RWPE2 (cell line): ENCODE results near the gene TERT.
"Not testable (repeated sequence)": the region's sequence is repeated elsewhere in the genome, so short reads cannot be mapped to it uniquely, and the experiment has no call there.

Experiments
- ATAC-seq: fragments of 200-7000 bp; cut with Tn5 transposase; 3 replicates; pipeline ENCODE4 v1.9.1; 2021; ENCODE audit warnings: low read depth
- DNase-seq: peaks from one replicate; pipeline ENCODE4 v3.0.0-alpha.2; 2020; ENCODE audit warnings: low spot score
- H3K27ac ChIP-seq: fragments of 450-650 bp; 2 replicates; pipeline ENCODE4 v1.5.1; 2017; ENCODE audit warnings: mild to moderate bottlenecking; ENCODE audit not compliant: poor library complexity, severe bottlenecking
- H3K27me3 ChIP-seq: fragments of 250-450 bp; sonication (Bioruptor Pico); 2 replicates; pipeline ENCODE4 v1.5.1; 2021; ENCODE audit warnings: mild to moderate bottlenecking, moderate library complexity; ENCODE audit not compliant: insufficient read depth, poor library complexity, severe bottlenecking
- H3K36me3 ChIP-seq: fragments of 250-450 bp; sonication (Bioruptor Pico); 2 replicates; pipeline ENCODE4 v1.5.1; 2020; ENCODE audit warnings: low read depth, mild to moderate bottlenecking, moderate library complexity
- H3K4me1 ChIP-seq: fragments of 250-450 bp; sonication (Bioruptor Pico); 2 replicates; pipeline ENCODE4 v1.5.1; 2021; ENCODE audit warnings: mild to moderate bottlenecking, moderate library complexity; ENCODE audit not compliant: insufficient read depth, poor library complexity, severe bottlenecking
- H3K4me3 ChIP-seq: fragments of 250-450 bp; sonication (Bioruptor Pico); 2 replicates; pipeline ENCODE4 v1.5.1; 2021; ENCODE audit warnings: mild to moderate bottlenecking, moderate library complexity; ENCODE audit not compliant: severe bottlenecking
- H3K9me3 ChIP-seq: fragments of 250-450 bp; sonication (Bioruptor Pico); 2 replicates; pipeline ENCODE4 v1.5.1; 2021; ENCODE audit warnings: mild to moderate bottlenecking, moderate library complexity; ENCODE audit not compliant: severe bottlenecking
- TF ChIP-seq, protein P1 (sequence below): fragments of 450-650 bp; IDR thresholded peaks from one replicate; pipeline ENCODE4 v1.5.1; 2017; ENCODE audit warnings: mild to moderate bottlenecking, moderate library complexity; ENCODE audit not compliant: poor library complexity, severe bottlenecking

The TERT gene

DNA sequence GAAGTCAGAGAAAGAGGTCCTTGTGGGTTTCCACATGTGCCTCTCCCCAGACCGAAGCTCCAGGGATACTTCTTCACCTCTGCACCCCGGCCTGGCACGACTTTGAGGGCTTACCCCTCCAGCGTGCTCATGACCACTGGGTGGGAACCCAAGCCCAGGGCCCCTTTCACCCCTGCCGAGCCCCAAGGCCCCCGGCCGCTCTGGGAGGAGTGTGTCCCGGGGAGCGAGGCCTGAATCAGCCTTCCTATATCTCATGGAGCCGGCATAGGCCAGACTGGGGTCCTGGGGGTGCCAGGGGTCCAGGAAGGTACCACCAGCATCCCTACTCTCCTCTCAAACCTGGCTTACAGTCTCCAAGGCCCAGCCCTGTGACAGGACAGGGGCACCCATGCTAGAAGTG is 17.1 kb downstream of the TERT start:
- no peaks in the 10 kb centered on the region for H3K27me3 ChIP-seq
- no peak for ATAC-seq
- no peaks in the 10 kb centered on the region for H3K9me3 ChIP-seq
- H3K36me3 ChIP-seq = no peaks in the 10 kb centered on the region; the same call in 1 of the 2 replicates
- peak; percentile 44 for DNase-seq
- no peak overlapping the region for H3K4me3 ChIP-seq
- H3K4me1 ChIP-seq = no peaks in the 10 kb centered on the region
- TF ChIP-seq, protein P1, sequence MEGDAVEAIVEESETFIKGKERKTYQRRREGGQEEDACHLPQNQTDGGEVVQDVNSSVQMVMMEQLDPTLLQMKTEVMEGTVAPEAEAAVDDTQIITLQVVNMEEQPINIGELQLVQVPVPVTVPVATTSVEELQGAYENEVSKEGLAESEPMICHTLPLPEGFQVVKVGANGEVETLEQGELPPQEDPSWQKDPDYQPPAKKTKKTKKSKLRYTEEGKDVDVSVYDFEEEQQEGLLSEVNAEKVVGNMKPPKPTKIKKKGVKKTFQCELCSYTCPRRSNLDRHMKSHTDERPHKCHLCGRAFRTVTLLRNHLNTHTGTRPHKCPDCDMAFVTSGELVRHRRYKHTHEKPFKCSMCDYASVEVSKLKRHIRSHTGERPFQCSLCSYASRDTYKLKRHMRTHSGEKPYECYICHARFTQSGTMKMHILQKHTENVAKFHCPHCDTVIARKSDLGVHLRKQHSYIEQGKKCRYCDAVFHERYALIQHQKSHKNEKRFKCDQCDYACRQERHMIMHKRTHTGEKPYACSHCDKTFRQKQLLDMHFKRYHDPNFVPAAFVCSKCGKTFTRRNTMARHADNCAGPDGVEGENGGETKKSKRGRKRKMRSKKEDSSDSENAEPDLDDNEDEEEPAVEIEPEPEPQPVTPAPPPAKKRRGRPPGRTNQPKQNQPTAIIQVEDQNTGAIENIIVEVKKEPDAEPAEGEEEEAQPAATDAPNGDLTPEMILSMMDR = no peak
- H3K27ac ChIP-seq = no peak overlapping the region

DNA sequence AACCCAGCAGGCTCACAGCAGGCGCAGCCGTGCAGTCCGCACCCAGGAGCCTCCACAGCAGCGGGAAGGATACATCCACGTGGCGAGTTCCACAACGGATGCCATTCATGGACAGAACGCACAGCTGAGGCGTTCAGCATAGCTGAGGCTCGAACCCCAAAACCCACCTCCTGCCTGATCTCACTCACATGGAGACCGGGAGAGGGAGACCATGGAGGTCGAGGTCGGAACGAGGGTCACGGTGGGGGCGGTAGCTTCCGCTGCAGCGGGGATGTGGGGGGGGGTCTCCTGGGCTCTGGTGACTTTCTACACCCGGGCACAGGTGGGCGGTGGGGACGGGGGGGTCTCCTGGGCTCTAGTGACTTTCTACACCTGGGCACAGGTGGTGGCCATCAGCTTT is 17.5 kb downstream of the TERT start:
- ATAC-seq = no peak

DNA sequence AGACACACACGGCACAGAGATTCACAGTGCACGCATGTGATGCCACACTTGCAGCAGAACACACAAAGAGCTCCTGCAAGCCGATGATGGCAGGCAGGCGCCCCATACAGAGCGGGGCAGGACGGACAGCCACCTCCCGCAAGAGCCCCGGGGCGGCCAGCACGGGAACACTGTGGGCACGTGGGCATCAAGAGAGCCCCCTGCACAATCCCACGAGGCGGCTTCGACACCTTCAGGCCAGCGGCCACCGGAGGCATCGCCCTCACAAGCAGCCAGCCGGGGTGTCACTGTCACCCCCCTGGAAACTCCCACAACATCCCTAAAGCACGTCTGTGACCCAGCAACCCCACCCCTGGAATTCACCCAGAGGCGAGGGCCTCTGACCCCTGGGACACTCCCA is 17.9 kb downstream of the TERT start:
- Histone ChIP-seq H3K9me3 (no peaks in the 10 kb centered on the region), H3K36me3 (no peaks in the 10 kb centered on the region; the same call in 1 of the 2 replicates), H3K4me3 (no peak overlapping the region), H3K27me3 (no peaks in the 10 kb centered on the region), H3K4me1 (no peaks in the 10 kb centered on the region), H3K27ac (no peak overlapping the region)
- DNase-seq (no peak), ATAC-seq (no peak)
- TF ChIP-seq, protein P1 = no peak

More for the DNA sequence above, 17.5 kb downstream of the TERT start:
- Histone ChIP-seq H3K27ac (no peak overlapping the region), H3K36me3 (no peaks in the 10 kb centered on the region; the same call in 1 of the 2 replicates), H3K4me1 (no peaks in the 10 kb centered on the region), H3K9me3 (no peaks in the 10 kb centered on the region), H3K27me3 (no peaks in the 10 kb centered on the region), H3K4me3 (no peak overlapping the region)
- TF ChIP-seq, protein P1 = no peak
- peak; percentile 75 for DNase-seq

DNA sequence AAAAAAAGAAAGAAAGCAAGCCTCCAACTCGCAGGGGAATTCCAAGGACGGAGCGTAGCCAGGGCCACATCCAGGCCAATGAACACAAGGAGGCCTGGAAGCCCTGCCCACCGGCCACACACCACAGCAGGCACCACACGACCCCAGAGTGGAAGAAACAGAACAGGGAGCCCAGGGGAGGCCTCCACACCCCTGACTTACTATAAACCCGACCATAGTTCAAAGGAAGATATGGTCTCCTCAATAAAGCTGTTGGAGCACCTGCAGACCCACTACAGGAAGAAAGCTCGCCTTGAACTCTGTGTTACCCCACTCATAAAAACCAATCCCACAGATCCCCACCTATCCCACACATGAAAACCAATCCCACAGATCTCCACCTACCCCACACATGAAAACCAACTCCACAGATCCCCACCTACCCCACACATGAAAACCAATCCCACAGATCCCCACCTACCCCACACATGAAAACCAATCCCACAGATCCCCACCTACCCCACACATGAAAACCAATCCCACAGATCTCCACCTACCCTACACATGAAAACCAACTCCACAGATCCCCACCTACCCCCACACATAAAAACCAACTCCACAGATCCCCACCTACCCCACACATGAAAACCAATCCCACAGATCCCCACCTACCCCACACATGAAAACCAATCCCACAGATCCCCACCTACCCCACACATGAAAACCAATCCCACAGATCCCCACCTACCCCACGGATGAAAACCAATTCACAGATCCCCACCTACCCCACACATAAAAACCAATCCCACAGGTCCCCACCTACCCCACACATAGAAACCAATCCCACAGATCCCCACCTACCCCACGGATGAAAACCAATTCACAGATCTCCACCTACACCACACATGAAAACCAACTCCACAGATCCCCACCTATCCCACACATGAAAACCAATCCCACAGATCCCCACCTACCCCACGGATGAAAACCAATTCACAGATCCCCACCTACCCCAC is 19.2 kb downstream of the TERT start:
- not testable (repeated sequence) for H3K27me3 ChIP-seq, H3K4me3 ChIP-seq, ATAC-seq, H3K36me3 ChIP-seq, H3K27ac ChIP-seq, H3K9me3 ChIP-seq, DNase-seq, H3K4me1 ChIP-seq

DNA sequence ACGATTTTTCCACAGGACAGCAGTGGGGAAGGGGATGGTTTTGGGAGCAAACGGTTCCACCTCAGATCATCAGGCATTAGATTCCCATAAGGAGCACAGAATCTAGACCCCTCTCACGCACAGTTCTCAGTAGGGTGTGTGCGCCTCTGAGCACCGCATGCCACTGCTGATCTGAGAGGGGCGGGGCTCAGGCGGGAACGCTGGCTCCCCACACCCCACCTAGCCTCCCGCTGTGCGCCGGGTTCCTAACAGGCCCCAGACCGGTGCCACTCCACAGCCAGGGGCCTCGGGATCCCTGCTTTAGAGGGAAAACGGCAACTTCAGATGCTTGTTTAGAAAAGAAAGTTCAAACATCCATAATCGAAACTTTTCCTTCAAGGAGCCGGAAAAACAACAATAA is 20.4 kb downstream of the TERT start:
- no peaks in the 10 kb centered on the region; the same call in 1 of the 2 replicates for H3K36me3 ChIP-seq
- TF ChIP-seq, protein P1 = no peak
- ATAC-seq = no peak
- no peaks in the 10 kb centered on the region for H3K9me3 ChIP-seq
- no peak overlapping the region for H3K27ac ChIP-seq
- H3K4me1 ChIP-seq = no peaks in the 10 kb centered on the region
- DNase-seq = no peak
- H3K27me3 ChIP-seq = no peaks in the 10 kb centered on the region
- H3K4me3 ChIP-seq = no peak overlapping the region
